ENCODE measurements around the gene CDT1.

DNA sequence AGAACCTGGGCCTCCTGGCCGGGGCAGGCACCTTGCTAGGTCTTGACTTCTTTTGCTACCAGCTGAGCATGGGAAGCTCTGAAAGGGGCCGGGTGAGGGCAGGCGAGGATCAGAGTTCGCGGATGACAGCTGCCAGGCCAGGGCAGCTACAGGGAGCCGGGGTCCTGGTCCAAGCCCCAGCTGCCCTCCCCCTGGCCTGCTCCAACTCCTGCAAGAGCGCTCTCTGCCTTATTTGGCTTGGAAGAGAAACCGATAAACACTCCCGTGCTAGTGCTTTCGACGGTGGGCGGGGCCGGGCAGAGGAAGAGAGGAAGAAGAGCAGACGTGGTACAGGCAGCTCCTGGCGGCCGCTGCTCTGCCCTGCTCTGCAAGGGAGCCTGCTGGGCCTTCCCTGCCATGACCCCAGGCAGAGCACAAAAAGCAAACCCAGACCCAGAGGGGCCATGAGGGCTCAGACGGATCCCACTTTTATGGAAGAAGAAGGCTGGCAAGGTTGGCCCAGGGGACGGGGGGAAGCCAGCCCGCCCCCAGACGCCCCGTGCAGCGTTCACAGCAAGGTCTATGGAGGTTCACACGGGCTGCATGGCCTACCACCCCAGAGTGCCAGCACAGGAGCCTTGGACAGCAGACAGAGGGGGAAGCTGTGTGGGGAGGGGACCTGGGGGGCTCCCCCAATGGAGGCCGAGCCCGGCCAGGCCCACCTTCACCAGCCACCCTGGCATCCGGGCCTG is 44.2 kb upstream of the CDT1 start:
- TF ChIP-seq, protein P1, sequence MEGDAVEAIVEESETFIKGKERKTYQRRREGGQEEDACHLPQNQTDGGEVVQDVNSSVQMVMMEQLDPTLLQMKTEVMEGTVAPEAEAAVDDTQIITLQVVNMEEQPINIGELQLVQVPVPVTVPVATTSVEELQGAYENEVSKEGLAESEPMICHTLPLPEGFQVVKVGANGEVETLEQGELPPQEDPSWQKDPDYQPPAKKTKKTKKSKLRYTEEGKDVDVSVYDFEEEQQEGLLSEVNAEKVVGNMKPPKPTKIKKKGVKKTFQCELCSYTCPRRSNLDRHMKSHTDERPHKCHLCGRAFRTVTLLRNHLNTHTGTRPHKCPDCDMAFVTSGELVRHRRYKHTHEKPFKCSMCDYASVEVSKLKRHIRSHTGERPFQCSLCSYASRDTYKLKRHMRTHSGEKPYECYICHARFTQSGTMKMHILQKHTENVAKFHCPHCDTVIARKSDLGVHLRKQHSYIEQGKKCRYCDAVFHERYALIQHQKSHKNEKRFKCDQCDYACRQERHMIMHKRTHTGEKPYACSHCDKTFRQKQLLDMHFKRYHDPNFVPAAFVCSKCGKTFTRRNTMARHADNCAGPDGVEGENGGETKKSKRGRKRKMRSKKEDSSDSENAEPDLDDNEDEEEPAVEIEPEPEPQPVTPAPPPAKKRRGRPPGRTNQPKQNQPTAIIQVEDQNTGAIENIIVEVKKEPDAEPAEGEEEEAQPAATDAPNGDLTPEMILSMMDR (IDR thresholded peaks at IDR 0.05) = no peak
- TF ChIP-seq POLR2A (IDR thresholded peaks at IDR 0.05) = no peak

Measured in thyroid gland (tissue), 4 donors.